Muscle of arm (tissue), 12 donors: Measurements from ENCODE around the gene WDFY2. TPM values are rescaled to one million over a fixed set of nuclear protein-coding genes. Genes with fewer than 3 reads are reported as not detected.

ENCODE experiments used
- DNase-seq: peaks from one replicate; pipeline ENCODE4 v3.0.0-alpha.2; 2013
- polyA plus RNA-seq, 12 donors: library from polyadenylated mRNA; unstranded; fragments of 120-200 nt; gene quantifications; one replicate each; pipeline ENCODE4 v1.2.1, GENCODE V29; 2013; ENCODE audit not compliant: insufficient read length in 12 of 12

The WDFY2 gene
- polyA plus RNA-seq, 12 donors: 5.5 to 29.5 (median 9.5) TPM; not detected in 1

DNA sequence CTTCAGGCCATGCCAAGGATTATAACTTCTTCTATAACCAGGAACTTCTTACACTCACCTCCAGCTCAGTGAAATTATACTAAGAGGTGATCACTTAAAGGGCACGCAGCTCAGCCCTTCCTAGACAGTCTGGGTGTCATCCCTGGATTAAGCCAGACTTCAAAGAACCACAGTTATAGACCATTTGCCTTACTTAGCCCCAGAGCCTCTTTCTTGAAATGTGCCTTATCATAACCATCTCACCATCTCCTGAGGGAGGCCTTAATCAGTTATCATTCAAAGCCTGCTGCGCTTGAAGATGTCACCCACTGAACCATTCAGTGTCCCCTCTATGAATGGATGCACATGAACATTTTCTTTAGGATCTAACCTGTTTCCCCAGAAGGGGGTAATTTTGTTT, 229.8 kb downstream of the WDFY2 start:
- DNase-seq: no peak

DNA sequence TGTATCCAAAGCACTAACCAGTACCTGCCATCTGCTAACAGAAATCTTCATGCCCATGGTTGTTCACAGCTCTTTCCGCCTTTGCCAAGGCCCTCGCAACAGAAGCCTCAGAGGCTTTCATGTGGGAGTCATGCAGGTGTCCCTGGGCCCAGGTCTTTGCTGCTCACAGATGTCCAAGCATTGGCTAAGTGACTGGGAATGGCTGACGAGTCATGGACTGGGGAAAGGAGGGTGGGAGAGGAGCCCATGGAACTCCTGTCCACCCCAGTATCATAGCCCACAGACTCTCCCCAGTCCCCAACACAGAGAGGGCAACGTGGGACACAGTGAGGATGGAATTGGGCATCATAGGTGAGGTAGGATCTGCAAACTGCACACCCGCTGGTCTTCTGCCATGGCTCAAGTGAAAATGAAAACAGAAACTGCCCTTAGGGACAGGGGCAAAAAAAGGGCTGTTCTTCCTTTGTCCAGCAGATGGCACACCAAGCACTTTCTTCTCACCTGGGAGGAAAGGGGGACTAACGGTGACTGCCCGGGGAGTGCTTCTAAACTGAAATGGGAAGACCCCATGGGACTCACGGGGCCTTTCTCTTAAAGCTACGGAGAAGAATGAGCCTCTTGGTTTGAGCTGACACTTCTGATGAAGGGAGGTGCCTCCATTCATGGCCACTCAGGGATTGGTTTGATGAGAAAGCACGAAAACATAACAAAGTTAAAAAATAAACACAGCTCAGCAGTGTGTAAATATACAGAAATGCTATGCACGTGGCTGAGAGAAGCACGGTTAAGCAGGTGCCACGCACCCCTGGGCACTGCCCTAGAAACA, 230.8 kb downstream of the WDFY2 start:
- DNase-seq: no peak

DNA sequence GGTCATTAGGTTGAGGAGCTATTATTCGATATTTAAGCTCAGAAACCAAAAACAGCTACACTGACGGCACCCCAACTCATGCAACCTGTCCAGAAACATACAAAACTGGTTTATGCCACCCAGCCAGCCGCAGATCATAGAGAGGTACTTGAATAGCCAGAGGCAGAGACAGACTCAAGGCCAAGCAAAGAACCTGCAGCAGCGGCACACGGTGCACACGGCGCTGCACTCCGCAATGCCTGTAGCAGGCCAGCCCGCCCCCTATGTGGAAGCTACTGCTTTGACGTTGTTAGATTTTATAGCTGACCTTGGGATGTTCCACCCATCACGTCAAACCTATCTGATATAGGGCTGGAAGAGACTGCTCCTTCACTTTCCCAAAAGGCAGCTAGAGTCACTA, 231.6 kb downstream of the WDFY2 start:
- DNase-seq: no peak

DNA sequence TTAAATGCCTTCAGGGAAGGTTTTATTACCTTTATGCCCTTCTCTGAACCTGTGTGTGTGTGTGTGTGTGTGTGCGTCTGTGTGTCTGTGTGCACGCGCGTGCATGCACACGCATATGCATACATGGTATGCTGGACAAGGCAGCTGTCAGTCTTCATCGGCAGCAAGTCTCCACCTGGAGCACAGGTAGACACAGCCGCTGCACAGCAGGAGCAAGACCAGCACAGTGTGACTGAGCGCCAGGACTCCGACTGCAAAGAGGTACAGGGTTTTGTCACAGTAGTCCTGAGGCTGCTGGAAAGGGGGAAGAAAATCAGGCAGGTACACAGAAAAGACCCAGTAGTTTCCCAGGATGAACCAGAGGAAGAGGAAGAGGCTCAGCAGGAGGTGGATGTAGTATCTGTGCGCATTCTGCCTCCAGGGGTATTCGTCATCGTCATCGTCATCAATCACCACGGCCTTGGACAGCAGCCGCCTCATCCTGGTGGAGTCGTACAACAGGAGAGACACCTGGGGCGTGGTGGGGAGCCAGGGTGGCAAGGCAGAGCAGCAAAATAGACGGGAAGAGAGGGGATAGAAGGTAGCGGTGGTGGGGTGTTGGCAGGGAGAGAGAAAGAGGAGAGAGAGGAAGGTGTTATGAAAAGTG, 232.5 kb downstream of the WDFY2 start:
- DNase-seq: no peak

Other genes starting within 250 kb of the WDFY2 start
- under 1 TPM in 9 of 12 donors, not detected in 3; 0.09 to 0.47 (median 0.22) TPM for gene SERPINE3, start 244.8 kb upstream of the WDFY2 start, polyA plus RNA-seq
- gene INTS6, start 131.4 kb upstream of the WDFY2 start, polyA plus RNA-seq: 10 to 100 TPM in 11 of 12 donors, not detected in 1; 18.9 to 38.2 (median 23.3) TPM
- gene DHRS12, start 219.7 kb downstream of the WDFY2 start, polyA plus RNA-seq: 10 to 100 TPM in 9 of 12 donors, 1 to 10 TPM in 1, not detected in 2; 9.6 to 18.0 (median 14.5) TPM